ENCODE data around the gene S100B. TPM values are rescaled to one million over a fixed set of nuclear protein-coding genes. Genes with fewer than 3 reads are reported as not detected.
A peak's percentile ranks its signal among the peaks of the same experiment; 100 is the strongest.

The S100B gene
- total and polyA plus RNA-seq, 9 of the 15 experiments (the other 6 are each of a cell fraction or from before 2014, with no cell fraction given), result not detected

DNA sequence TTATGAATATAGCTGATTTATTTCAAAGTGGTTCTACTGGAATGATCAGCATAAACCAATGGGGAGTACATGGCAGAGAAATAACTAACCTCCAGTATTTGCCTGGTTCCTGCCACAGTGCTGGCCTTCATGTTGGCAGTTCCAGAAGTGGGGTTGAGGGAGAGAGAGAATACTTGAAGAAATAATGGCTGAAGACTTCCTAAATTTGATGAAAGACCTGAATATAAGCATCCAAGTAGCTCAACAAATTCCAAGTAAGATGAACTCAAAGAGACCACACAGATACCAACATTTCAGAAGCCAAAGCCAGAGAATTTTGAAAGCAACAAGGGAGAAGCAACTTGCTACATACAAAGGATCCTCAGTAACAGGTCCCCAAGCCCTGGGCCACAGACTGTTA, 34.3 kb downstream of the S100B start (continued):
- TF ChIP-seq, protein P1, sequence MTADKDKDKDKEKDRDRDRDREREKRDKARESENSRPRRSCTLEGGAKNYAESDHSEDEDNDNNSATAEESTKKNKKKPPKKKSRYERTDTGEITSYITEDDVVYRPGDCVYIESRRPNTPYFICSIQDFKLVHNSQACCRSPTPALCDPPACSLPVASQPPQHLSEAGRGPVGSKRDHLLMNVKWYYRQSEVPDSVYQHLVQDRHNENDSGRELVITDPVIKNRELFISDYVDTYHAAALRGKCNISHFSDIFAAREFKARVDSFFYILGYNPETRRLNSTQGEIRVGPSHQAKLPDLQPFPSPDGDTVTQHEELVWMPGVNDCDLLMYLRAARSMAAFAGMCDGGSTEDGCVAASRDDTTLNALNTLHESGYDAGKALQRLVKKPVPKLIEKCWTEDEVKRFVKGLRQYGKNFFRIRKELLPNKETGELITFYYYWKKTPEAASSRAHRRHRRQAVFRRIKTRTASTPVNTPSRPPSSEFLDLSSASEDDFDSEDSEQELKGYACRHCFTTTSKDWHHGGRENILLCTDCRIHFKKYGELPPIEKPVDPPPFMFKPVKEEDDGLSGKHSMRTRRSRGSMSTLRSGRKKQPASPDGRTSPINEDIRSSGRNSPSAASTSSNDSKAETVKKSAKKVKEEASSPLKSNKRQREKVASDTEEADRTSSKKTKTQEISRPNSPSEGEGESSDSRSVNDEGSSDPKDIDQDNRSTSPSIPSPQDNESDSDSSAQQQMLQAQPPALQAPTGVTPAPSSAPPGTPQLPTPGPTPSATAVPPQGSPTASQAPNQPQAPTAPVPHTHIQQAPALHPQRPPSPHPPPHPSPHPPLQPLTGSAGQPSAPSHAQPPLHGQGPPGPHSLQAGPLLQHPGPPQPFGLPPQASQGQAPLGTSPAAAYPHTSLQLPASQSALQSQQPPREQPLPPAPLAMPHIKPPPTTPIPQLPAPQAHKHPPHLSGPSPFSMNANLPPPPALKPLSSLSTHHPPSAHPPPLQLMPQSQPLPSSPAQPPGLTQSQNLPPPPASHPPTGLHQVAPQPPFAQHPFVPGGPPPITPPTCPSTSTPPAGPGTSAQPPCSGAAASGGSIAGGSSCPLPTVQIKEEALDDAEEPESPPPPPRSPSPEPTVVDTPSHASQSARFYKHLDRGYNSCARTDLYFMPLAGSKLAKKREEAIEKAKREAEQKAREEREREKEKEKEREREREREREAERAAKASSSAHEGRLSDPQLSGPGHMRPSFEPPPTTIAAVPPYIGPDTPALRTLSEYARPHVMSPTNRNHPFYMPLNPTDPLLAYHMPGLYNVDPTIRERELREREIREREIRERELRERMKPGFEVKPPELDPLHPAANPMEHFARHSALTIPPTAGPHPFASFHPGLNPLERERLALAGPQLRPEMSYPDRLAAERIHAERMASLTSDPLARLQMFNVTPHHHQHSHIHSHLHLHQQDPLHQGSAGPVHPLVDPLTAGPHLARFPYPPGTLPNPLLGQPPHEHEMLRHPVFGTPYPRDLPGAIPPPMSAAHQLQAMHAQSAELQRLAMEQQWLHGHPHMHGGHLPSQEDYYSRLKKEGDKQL (CRISPR knock-in tag; IDR thresholded peaks at IDR 0.05; ENCODE audit: borderline replicate concordance), result no peak
- TF ChIP-seq, protein P2, sequence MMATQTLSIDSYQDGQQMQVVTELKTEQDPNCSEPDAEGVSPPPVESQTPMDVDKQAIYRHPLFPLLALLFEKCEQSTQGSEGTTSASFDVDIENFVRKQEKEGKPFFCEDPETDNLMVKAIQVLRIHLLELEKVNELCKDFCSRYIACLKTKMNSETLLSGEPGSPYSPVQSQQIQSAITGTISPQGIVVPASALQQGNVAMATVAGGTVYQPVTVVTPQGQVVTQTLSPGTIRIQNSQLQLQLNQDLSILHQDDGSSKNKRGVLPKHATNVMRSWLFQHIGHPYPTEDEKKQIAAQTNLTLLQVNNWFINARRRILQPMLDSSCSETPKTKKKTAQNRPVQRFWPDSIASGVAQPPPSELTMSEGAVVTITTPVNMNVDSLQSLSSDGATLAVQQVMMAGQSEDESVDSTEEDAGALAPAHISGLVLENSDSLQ (IDR thresholded peaks at IDR 0.05), result no peak

DNA sequence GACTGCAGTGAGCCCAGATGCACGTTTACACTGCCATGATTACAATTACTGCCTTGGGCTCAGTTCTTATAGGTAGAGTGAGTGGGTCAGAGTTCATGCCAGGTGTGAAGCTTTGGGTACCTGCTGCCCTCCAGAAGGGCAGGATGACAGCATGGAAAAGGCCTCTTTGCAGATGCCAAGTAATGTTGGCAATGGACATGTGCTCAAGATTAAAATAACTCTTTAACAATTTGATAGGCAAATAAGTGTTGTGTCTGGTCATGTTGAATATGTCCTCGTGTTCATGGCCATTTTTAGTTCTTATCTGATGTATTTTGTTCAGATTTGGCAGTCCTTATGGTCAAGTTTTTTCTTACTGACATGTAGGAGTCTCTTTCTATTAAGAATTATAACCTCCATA, 34.8 kb downstream of the S100B start:
- peak in 1 of 4 experiments; percentile 8 for DNase-seq (ENCODE audit: extremely low read depth in 1 of 4, low spot score in 3 of 4)
- H3K4me2 ChIP-seq (ENCODE audit: insufficient read depth, low read length), result no peak overlapping the region
- H3K4me3 ChIP-seq, result no peak overlapping the region
- in situ Hi-C loops (cut with MboI) (no loop called here), intact Hi-C loops (cut with micrococcal nuclease) (no loop called here)
- ChIA-PET POLR2A (no interaction called here), CTCF (ENCODE audit: low intra/inter-chr PET ratio) (no interaction called here)
- no peak overlapping the region for H3K9ac ChIP-seq (ENCODE audit: insufficient read depth in 1 of 2, low read depth in 2 of 2, low read length in 2 of 2)
- H3K27me3 ChIP-seq (ENCODE audit: control insufficient read depth in 2 of 2, insufficient read depth in 2 of 2, low read length in 2 of 2), result no peaks in the 10 kb centered on the region
- no TSS peak for BruUV-seq (replicated peaks)
- peaks cover 46% of the 10 kb centered on the region; the same call in 2 of the 3 replicates for H3K36me3 ChIP-seq (ENCODE audit: control insufficient read depth, insufficient read depth, low read length)
- H3K9me3 ChIP-seq (replicated peaks; ENCODE audit: control insufficient read depth, insufficient read depth, low read depth, low read length), result no peaks in the 10 kb centered on the region
- WGBS (ENCODE audit: insufficient coverage, low coverage, missing lambda C conversion rate), result 35% methylated on average over 2 of the region's 2 CpGs
- FAIRE-seq, result no peak
- no peak overlapping the region for H2AFZ ChIP-seq (ENCODE audit: low read depth, low read length)
- H3K4me1 ChIP-seq (replicated peaks in 1 of 2; ENCODE audit: control insufficient read depth in 2 of 2, insufficient read depth in 2 of 2, low read length in 2 of 2), result peaks cover 0 to 10% of the 10 kb centered on the region in 2 experiments; a peak in 2 of 5 replicates
- no peaks in the 10 kb centered on the region for H3K79me2 ChIP-seq (ENCODE audit: control insufficient read depth, insufficient read depth, low read length)
- no peak for ATAC-seq
- no peak overlapping the region for H3K27ac ChIP-seq (ENCODE audit: extremely low read depth, low read depth, low read length)
- peaks cover 4% of the 10 kb centered on the region for H3K9me1 ChIP-seq (ENCODE audit: control insufficient read depth, insufficient read depth, low read length)
- H4K20me1 ChIP-seq (replicated peaks; ENCODE audit: control insufficient read depth, insufficient read depth, low read length), result no peaks in the 10 kb centered on the region
- TF ChIP-seq, protein P3, sequence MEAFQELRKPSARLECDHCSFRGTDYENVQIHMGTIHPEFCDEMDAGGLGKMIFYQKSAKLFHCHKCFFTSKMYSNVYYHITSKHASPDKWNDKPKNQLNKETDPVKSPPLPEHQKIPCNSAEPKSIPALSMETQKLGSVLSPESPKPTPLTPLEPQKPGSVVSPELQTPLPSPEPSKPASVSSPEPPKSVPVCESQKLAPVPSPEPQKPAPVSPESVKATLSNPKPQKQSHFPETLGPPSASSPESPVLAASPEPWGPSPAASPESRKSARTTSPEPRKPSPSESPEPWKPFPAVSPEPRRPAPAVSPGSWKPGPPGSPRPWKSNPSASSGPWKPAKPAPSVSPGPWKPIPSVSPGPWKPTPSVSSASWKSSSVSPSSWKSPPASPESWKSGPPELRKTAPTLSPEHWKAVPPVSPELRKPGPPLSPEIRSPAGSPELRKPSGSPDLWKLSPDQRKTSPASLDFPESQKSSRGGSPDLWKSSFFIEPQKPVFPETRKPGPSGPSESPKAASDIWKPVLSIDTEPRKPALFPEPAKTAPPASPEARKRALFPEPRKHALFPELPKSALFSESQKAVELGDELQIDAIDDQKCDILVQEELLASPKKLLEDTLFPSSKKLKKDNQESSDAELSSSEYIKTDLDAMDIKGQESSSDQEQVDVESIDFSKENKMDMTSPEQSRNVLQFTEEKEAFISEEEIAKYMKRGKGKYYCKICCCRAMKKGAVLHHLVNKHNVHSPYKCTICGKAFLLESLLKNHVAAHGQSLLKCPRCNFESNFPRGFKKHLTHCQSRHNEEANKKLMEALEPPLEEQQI (IDR thresholded peaks at IDR 0.05), result no peak
- TF ChIP-seq DACH1 (IDR thresholded peaks at IDR 0.05; ENCODE audit: partially characterized antibody) (no peak), ZNF75A (CRISPR knock-in tag; IDR thresholded peaks at IDR 0.05) (no peak), GTF2F1 (IDR thresholded peaks at IDR 0.05; ENCODE audit: low read depth, low read length) (no peak)

All from K562 (cell line).